PC-3 (cell line): ENCODE measurements around the gene SAMHD1. TPM values are rescaled to one million over a fixed set of nuclear protein-coding genes. Genes with fewer than 3 reads are reported as not detected.
"Not testable (repeated sequence)": the region's sequence is repeated elsewhere in the genome, so short reads cannot be mapped to it uniquely, and the experiment has no call there.

Experiments used
- ATAC-seq: fragments of 200-7000 bp; cut with Tn5 transposase; 2 replicates; pipeline ENCODE4 v1.9.1; 2020; ENCODE audit warnings: mild to moderate bottlenecking, moderate library complexity
- BruUV-seq: library from RNA; stranded (reverse); fragments of 400-500 nt; replicated peaks from 2 replicates; lab custom pipeline; 2021; lab: Mats Ljungman, UMichigan
- CTCF ChIA-PET: fragments of 300-600 bp; sonication (Branson Sonifier 250); formaldehyde crosslinking; loops from one replicate; lab custom pipeline; 2022; ENCODE audit warnings: antibody characterized with exemption; lab: Charles Lee
- POLR2A ChIA-PET: fragments of 300-600 bp; sonication (Branson Sonifier 250); formaldehyde crosslinking; loops from one replicate; lab custom pipeline; 2022; ENCODE audit warnings: antibody characterized with exemption; ENCODE audit not compliant: unreplicated experiment; lab: Charles Lee
- DNase-seq: peaks from one replicate; pipeline ENCODE4 v3.0.0-alpha.2; 2015
- H2AFZ ChIP-seq: fragments of 300-600 bp; sonication (generic); 2 replicates; pipeline ENCODE4 v1.6.0; 2016; ENCODE audit warnings: antibody characterized with exemption, low read length
- H3F3A ChIP-seq: fragments of 300-600 bp; sonication (generic); one replicate; pipeline ENCODE4 v1.6.0; 2017; ENCODE audit warnings: antibody characterized with exemption, low read length, control low read depth, mild to moderate bottlenecking; ENCODE audit not compliant: unreplicated experiment
- H3K27ac ChIP-seq: fragments of 300-600 bp; sonication (generic); 2 replicates; pipeline ENCODE4 v1.5.1; 2016; ENCODE audit warnings: mild to moderate bottlenecking, low read length
- H3K27me3 ChIP-seq: fragments of 300-600 bp; sonication (generic); 2 replicates; pipeline ENCODE4 v1.6.1; 2016; ENCODE audit warnings: low read length, mixed read lengths
- H3K36me3 ChIP-seq: fragments of 300-600 bp; sonication (generic); 2 replicates; pipeline ENCODE4 v1.6.1; 2016; ENCODE audit warnings: low read depth, mixed run types, low read length, mixed read lengths
- H3K4me1 ChIP-seq: fragments of 300-600 bp; sonication (generic); 2 replicates; pipeline ENCODE4 v1.5.1; 2016; ENCODE audit warnings: low read length; ENCODE audit not compliant: insufficient read depth
- H3K4me2 ChIP-seq: fragments of 300-600 bp; sonication (generic); 2 replicates; pipeline ENCODE4 v1.6.0; 2016; ENCODE audit warnings: low read length
- H3K4me3 ChIP-seq: fragments of 300-600 bp; sonication (generic); 2 replicates; pipeline ENCODE4 v1.5.1; 2016; ENCODE audit warnings: mild to moderate bottlenecking, low read length, mixed read lengths
- H3K79me2 ChIP-seq: fragments of 300-600 bp; sonication (generic); 2 replicates; pipeline ENCODE4 v1.6.1; 2017; ENCODE audit warnings: low read length, mixed read lengths
- H3K9ac ChIP-seq: fragments of 300-600 bp; sonication (generic); 2 replicates; pipeline ENCODE4 v1.6.0; 2016; ENCODE audit warnings: mild to moderate bottlenecking, low read length
- H3K9me2 ChIP-seq: fragments of 300-600 bp; sonication (generic); replicated peaks from 2 replicates; pipeline ENCODE4 v1.6.1; 2016; ENCODE audit warnings: mixed run types, low read length, mixed read lengths
- H3K9me3 ChIP-seq: fragments of 300-600 bp; sonication (generic); 2 replicates; pipeline ENCODE4 v1.6.1; 2016; ENCODE audit warnings: low read length, mixed read lengths
- H4K20me1 ChIP-seq: fragments of 300-600 bp; sonication (generic); 2 replicates; pipeline ENCODE4 v1.6.1; 2016; ENCODE audit warnings: low read length, mixed read lengths
- EZH2 ChIP-seq: fragments of 300-600 bp; sonication (generic); IDR thresholded peaks from one replicate; pipeline ENCODE4 v1.6.1; 2017; ENCODE audit warnings: antibody characterized with exemption, mild to moderate bottlenecking, low read length; ENCODE audit not compliant: unreplicated experiment
- EZH2phosphoT487 ChIP-seq: fragments of 300-600 bp; sonication (generic); IDR thresholded peaks from 2 replicates; pipeline ENCODE4 v1.6.1; 2018; ENCODE audit warnings: mild to moderate bottlenecking, antibody characterized with exemption, low read length, borderline replicate concordance
- intact Hi-C: fragments of 100-400 bp; cut with micrococcal nuclease; formaldehyde crosslinking; loops from 2 replicates; pipeline ENCODE4 v1.9.0; 2023
- total RNA-seq: library from RNA; depleted of rRNA; stranded (reverse); fragments of >200 nt; gene quantifications from 2 replicates; pipeline ENCODE4 v1.2.3, GENCODE V29; 2014
- TF ChIP-seq, protein P1 (sequence below): fragments of 300-600 bp; sonication (generic); conservative IDR thresholded peaks from 2 replicates; pipeline ENCODE4 v1.5.1; 2017; ENCODE audit warnings: antibody characterized with exemption, low read depth, mild to moderate bottlenecking, low read length

The SAMHD1 gene
- total RNA-seq, 1 experiment from 2014 or later, result 24.2 TPM

DNA sequence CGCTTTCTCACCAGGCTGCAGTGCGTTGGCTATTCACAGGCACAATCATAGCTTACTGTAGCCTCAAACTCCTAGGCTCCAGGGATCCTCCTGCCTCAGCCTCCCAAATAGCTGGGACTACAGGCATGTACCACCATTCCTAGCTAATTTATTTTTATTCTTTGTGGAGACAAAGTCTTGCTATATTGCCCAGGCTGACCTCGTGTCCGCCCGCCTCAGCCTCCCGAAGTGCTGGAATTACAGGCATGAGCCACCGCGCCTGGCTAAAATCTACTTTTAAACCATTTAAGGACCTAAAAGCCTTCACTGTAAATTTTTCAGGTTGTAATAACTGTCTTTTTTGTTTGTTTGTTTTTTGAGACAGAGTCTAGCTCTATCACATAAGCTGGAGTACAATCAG lies 15.2 kb downstream of the SAMHD1 start:
- CTCF ChIA-PET, result no interaction called here
- no peak overlapping the region for H3K4me3 ChIP-seq
- no peaks in the 10 kb centered on the region for H3K9me3 ChIP-seq
- TF ChIP-seq EZH2phosphoT487, result no peak
- TF ChIP-seq, protein P1, sequence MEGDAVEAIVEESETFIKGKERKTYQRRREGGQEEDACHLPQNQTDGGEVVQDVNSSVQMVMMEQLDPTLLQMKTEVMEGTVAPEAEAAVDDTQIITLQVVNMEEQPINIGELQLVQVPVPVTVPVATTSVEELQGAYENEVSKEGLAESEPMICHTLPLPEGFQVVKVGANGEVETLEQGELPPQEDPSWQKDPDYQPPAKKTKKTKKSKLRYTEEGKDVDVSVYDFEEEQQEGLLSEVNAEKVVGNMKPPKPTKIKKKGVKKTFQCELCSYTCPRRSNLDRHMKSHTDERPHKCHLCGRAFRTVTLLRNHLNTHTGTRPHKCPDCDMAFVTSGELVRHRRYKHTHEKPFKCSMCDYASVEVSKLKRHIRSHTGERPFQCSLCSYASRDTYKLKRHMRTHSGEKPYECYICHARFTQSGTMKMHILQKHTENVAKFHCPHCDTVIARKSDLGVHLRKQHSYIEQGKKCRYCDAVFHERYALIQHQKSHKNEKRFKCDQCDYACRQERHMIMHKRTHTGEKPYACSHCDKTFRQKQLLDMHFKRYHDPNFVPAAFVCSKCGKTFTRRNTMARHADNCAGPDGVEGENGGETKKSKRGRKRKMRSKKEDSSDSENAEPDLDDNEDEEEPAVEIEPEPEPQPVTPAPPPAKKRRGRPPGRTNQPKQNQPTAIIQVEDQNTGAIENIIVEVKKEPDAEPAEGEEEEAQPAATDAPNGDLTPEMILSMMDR, result no peak
- no peak for TF ChIP-seq EZH2
- H3K27ac ChIP-seq, result no peak overlapping the region
- no peaks in the 10 kb centered on the region; the same call in 1 of the 2 replicates for H3K36me3 ChIP-seq
- no peak overlapping the region for H3K9ac ChIP-seq
- no peaks in the 10 kb centered on the region for H3K27me3 ChIP-seq
- H3K4me2 ChIP-seq, result no peak overlapping the region
- no peaks in the 10 kb centered on the region for H3K9me2 ChIP-seq
- H2AFZ ChIP-seq, result no peak overlapping the region
- H3K4me1 ChIP-seq, result peaks cover 7% of the 10 kb centered on the region
- intact Hi-C loops, result no loop called here
- ATAC-seq, result no peak
- POLR2A ChIA-PET, result no interaction called here
- no TSS peak for BruUV-seq
- H3K79me2 ChIP-seq, result no peaks in the 10 kb centered on the region
- H3F3A ChIP-seq, result no peaks in the 10 kb centered on the region
- no peaks in the 10 kb centered on the region for H4K20me1 ChIP-seq
- DNase-seq, result no peak

DNA sequence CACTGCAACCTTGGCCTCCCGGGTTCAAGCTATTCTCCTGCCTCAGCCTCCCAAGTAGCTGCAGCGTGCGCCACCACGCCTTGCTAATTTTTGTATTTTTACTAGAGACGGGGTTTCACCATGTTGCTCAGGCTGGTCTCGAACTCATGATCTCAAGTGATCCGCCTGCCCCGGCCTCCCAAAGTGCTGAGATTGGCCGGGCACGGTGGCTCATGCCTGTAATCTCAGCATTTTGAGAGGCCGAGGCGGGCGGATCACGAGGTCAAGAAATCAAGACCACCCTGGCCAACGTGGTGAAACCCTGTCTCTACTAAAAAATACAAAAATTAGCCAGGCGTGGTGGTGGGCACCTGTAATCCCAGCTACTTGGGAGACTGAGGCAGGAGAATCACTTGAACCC lies 17.9 kb downstream of the SAMHD1 start:
- H3K27ac ChIP-seq, BruUV-seq, H3K9ac ChIP-seq, intact Hi-C loops, H3K4me2 ChIP-seq, H3K27me3 ChIP-seq, H2AFZ ChIP-seq, CTCF ChIA-PET, H3K4me3 ChIP-seq, H3K36me3 ChIP-seq, H3K79me2 ChIP-seq, H4K20me1 ChIP-seq, H3K9me3 ChIP-seq, H3F3A ChIP-seq, H3K9me2 ChIP-seq, H3K4me1 ChIP-seq, ATAC-seq, POLR2A ChIA-PET, DNase-seq: not testable (repeated sequence)

- DNase-seq (no peak), ATAC-seq (no peak)
- CTCF ChIA-PET, result no interaction called here
- Histone ChIP-seq H4K20me1 (no peaks in the 10 kb centered on the region), H3K27me3 (no peaks in the 10 kb centered on the region), H3K4me1 (0 out of 2 replicates have a peak, but pooled peaks cover 3% of the 10 kb centered on the region), H3K4me3 (no peak overlapping the region), H3K9ac (no peak overlapping the region), H3K4me2 (no peak overlapping the region), H3K36me3 (no peaks in the 10 kb centered on the region; the same call in 1 of the 2 replicates), H3F3A (no peaks in the 10 kb centered on the region), H3K9me3 (no peaks in the 10 kb centered on the region), H2AFZ (no peak overlapping the region), H3K9me2 (no peaks in the 10 kb centered on the region), H3K79me2 (no peaks in the 10 kb centered on the region), H3K27ac (no peak overlapping the region)
- TF ChIP-seq EZH2phosphoT487 (no peak), EZH2 (no peak)
- TF ChIP-seq, protein P1, result no peak
- POLR2A ChIA-PET, result no interaction called here
- no TSS peak for BruUV-seq
- intact Hi-C loops, result no loop called here
These were observed 18.8 kb downstream of the SAMHD1 start for GRCh38 chr20:36932476-36933426.

DNA sequence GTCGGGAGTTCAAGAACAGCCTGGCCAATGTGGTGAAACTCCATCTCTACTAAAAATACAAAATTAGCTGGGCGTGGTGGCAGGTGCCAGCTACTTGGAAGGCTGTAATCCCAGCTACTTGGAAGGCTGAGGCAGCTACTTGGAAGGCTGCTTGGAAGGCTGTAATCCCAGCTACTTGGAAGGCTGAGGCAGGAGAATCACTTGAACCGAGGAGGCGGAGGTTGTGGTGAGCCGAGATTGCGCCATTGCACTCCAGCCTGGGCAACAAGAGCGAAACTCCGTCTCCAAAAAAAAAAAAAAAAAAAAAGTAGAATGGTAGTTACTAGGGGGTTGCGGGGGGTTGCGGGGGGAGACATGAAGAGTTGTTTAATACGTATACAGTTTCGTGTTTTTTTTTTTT lies 19.4 kb downstream of the SAMHD1 start:
- H3K4me1 ChIP-seq, H3K79me2 ChIP-seq, H3K4me2 ChIP-seq, ATAC-seq, H3F3A ChIP-seq, H3K4me3 ChIP-seq, POLR2A ChIA-PET, BruUV-seq, H2AFZ ChIP-seq, H3K9ac ChIP-seq, CTCF ChIA-PET, H3K27me3 ChIP-seq, H3K9me3 ChIP-seq, H3K9me2 ChIP-seq, intact Hi-C loops, H3K27ac ChIP-seq, H3K36me3 ChIP-seq, H4K20me1 ChIP-seq, DNase-seq: not testable (repeated sequence)
